Mucosa of gallbladder (tissue), 1 donor: ENCODE data around the gene DNAH2. TPM values are rescaled to one million over a fixed set of nuclear protein-coding genes. Genes with fewer than 3 reads are reported as not detected.

Experiments used
- DNase-seq: peaks from one replicate; pipeline ENCODE4 v3.0.0-alpha.2; 2020; ENCODE audit warnings: low spot score
- total RNA-seq: library from RNA; stranded (reverse); gene quantifications from one replicate; pipeline ENCODE4 v1.2.1, GENCODE V29; 2021
- donor health status: DM: no; HTN: no; CAD: no.

The DNAH2 gene
- total RNA-seq, 1 donor from 2014 or later: 0.95 TPM

DNA sequence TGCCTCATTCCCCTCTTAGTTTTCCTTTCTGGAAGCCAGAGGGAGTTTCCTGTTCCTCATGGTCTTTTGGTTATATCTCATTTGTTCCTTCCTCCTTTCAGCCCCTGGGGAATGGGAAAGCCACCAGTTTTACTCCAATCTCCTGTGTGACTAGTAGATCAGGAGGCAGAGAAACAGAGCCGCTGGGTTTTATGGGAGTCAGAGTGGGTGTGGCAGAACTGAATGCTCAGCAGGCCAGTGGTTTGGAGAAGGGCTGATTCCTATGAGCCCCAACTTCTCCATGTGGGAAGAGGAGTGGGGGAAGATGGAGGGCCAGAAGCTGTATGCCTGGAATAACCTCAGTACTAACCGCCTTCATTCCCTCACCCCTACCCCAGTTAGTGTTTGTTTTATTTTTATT is 4.1 kb downstream of the DNAH2 start:
- no peak for DNase-seq

DNA sequence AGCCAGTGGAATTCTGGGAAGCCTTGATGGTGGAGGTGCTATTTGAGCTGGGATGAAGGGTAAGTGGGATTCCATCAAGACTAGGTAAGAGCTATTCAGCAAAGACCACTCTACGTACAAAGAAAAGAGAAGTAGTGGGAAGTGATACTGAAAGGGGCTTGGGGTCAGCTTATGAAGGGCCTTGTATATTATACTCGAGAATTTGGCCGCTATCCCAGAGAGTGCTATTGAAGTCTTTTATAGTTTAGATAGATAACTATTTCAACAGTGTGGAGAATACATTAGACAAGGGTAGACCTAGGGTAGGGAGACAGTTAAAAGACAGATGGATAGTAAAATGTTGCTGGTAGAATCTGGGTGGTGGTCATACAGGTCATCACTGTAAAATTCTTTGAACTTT is 10.3 kb downstream of the DNAH2 start:
- DNase-seq: no peak

GRCh38 chr17:7729816-7730215 is 12.3 kb downstream of the DNAH2 start:
- no peak for DNase-seq

GRCh38 chr17:7732981-7733539 is 15.5 kb downstream of the DNAH2 start:
- no peak for DNase-seq

GRCh38 chr17:7737601-7738000 is 20.1 kb downstream of the DNAH2 start:
- DNase-seq: no peak

GRCh38 chr17:7739746-7740145 is 22.2 kb downstream of the DNAH2 start:
- no peak for DNase-seq

GRCh38 chr17:7740481-7741001 is 23.0 kb downstream of the DNAH2 start:
- no peak for DNase-seq

DNA sequence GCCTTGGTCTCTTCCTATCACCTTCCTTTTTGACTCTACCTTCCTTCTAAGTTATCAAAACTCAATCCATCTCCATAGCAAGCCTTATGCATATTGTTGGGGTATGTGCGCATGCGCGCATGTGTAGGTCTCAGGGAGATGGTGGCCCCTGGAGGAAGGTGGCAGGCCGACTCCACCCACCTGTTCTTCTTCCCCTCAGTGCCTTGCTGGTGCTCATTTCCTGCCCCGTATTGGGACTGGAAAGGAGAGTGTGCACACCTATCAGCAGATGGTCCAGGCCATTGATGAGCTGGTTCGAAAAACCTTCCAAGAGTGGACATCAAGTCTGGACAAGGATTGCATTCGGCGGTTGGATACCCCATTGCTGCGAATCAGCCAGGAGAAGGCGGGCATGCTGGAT is 25.2 kb downstream of the DNAH2 start:
- DNase-seq: no peak

DNA sequence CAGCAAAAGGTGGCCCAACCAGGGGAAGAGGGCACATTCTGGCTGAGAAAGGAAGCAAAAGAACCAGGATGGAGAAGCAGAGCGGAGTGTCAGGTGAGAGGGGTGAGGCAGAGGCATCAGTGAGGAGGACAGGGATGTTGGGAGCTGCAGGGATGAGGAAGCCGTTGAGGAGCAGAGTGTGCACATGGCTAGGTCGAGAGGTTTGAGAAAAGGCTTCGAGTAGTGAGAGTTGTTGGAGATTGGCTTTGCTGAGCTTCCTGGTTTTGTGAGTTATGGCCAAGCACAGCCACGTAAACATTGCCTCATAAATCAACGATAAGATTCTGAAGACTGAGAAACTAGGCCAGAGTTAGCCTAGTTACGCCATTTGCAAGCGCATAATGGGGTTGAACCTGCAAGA is 26.9 kb downstream of the DNAH2 start:
- DNase-seq: no peak

DNA sequence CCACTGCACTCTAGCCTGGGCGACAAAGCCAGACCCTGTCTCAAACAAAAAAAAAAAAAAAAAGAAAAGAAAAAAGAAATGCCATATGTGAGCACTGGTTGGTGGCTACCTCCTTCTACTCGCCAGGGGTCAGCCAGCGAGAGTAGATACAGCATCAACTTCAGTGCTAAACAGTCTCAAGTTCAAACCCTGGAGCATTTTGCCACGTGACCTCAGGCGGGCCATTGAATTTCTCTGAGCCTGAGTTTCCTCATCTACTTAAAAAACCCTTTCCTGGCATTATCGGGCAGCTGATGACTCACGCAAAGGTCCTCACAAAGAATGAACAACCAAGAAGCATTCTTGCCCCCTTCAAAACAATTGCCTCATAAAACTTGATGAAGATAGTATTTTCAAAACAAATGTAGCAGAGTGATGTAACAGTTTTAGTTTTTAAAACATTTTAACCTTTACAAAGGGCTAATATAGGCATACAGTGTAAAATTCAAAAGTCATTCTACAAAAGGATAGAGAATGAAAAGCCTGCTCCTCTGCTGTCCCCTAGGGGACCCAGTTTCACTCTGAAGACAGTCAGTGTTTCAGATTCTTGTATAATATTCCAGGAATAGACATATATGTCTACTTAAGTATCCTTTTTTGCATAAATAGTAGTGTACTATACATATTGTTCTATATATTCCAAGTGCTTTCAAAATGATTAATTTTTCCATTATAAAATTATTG is 28.4 kb downstream of the DNAH2 start:
- DNase-seq: peak; percentile 36

DNA sequence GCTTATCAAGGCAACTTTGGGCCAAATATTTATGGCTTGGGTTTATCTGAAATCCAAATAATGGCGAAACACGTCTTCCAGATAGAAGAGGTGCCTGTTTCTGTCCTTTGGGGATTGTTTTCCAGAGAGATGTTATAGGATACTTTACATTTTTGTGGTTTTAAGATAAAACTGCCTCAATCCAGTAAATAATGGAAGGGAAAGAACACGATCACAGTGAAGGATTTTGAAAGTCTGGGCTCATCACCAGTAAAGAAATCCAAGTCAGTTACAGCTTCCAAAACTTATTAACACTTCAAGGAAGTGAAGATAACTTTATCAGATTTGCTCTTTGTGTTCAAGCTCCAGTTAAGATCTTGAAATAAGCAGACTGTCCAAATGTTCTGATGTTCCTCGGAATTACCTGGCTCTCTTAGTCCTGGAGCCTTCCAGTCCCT is 30.1 kb downstream of the DNAH2 start:
- DNase-seq: no peak

- peak; percentile 13 for DNase-seq
These were observed 30.7 kb downstream of the DNAH2 start for GRCh38 chr17:7748076-7748775.

- no peak for DNase-seq
These were observed 32.8 kb downstream of the DNAH2 start for GRCh38 chr17:7750321-7750821.

- DNase-seq: no peak
These were observed 37.1 kb downstream of the DNAH2 start for GRCh38 chr17:7754656-7755055.

- DNase-seq: no peak
These were observed 37.7 kb downstream of the DNAH2 start for GRCh38 chr17:7755095-7755890.

DNA sequence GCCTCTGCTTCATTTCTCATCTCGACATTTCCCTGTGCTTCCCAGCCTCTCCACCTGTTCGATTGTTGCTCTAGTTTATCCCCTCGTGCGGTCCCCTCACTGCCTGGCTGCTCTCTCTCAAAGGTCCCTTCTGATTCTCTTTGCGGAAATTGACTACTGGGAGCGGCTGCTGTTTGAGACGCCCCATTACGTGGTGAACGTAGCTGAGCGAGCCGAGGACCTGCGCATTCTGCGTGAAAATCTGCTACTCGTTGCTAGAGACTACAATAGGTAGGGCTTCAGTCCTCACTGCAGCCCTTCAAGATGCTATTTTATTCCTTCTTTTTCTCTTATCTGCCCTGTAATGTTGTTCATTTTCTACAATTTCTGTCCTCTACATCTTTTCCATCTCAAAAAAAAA is 39.4 kb downstream of the DNAH2 start:
- no peak for DNase-seq

DNA sequence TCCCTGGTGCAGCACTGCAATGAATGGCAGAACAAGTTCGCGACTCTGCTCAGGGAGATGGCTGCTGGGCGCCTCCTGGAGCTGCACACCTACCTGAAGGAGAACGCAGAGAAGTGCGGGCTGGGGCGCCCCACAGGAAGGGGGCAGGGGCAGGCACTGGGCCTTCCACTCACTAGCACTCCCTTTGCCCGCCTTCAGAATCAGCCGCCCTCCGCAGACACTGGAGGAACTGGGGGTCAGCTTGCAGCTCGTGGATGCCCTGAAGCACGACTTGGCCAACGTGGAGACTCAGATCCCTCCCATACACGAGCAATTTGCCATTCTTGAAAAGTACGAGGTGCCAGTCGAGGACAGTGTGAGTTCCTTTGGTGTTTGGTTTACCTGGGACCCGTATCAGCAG is 46.4 kb downstream of the DNAH2 start:
- DNase-seq: no peak

GRCh38 chr17:7767004-7767403 is 49.5 kb downstream of the DNAH2 start:
- DNase-seq: no peak

GRCh38 chr17:7767405-7768021 is 50.0 kb downstream of the DNAH2 start:
- DNase-seq: no peak

GRCh38 chr17:7769854-7770253 is 52.3 kb downstream of the DNAH2 start:
- DNase-seq: no peak

DNA sequence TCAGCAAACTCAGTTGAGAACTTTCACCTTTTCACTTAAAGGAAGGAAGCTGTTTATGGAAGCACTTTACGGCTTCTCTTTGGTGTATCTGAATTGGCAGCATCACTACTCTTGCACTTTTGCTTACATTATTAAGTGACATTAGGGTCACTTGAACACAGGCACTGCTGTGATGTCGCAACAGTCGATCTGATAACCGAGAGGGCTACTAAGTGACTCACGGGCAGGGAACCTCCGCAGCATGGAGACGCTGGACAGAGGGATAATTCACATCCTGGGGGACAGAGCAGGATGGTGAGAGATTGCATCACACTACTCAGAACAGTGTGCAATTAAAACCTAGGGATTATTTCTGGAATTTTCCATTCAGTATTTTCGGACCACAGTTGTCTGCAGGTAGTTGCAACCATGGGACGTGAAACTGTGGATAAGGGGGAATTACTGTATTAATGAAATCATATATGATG is 56.5 kb downstream of the DNAH2 start:
- DNase-seq: no peak
